K562 (cell line): ENCODE data around the gene CACNG1. TPM values are rescaled to one million over a fixed set of nuclear protein-coding genes. Genes with fewer than 3 reads are reported as not detected.

Experiments used
- ATAC-seq: fragments of 200-7000 bp; cut with Tn5 transposase; 3 replicates; pipeline ENCODE4 v1.9.1; 2020; ENCODE audit warnings: moderate library complexity
- BruUV-seq: library from RNA; stranded (reverse); fragments of 400-500 nt; replicated peaks from 2 replicates; lab custom pipeline; 2021; lab: Mats Ljungman, UMichigan
- CTCF ChIA-PET: fragments of 300-600 bp; formaldehyde crosslinking; extraction: SDS; loops from one replicate; lab custom pipeline; 2021; ENCODE audit warnings: low intra/inter-chr PET ratio; lab: Yijun Ruan, JAX
- POLR2A ChIA-PET: fragments of 300-600, 350-650 bp; sonication (Branson Sonifier 250); formaldehyde crosslinking; extraction: SDS; loops from one replicate; lab custom pipeline; 2021; ENCODE audit warnings: antibody characterized with exemption, inconsistent platforms; lab: Yijun Ruan, JAX
- DNase-seq, 4 experiments: peaks; one replicate each; pipeline versions ENCODE4 v3.0.0 to v3.0.0-alpha.2; 2011 to 2018; ENCODE audit warnings: low spot score in 3 of 4, mixed read lengths in 3 of 4; ENCODE audit errors: extremely low read depth in 1 of 4
- FAIRE-seq: peaks from 2 replicates; lab custom pipeline; 2011; peaks lifted over from hg19 to GRCh38; lab: Jason Lieb, UNC
- H2AFZ ChIP-seq: 2 replicates; pipeline ENCODE4 v1.6.0; 2011; ENCODE audit warnings: low read depth, low read length, control low read depth, inconsistent platforms
- H3K27ac ChIP-seq: fragments of 200-600 bp; 3 replicates; pipeline ENCODE4 v1.8.0; 2011; ENCODE audit warnings: low read depth, mild to moderate bottlenecking, control low read depth, inconsistent platforms, low read length, moderate library complexity, mixed read lengths; ENCODE audit errors: extremely low read depth
- H3K27me3 ChIP-seq, 2 experiments: fragments of 300-600 bp in 1 of 2; 2 replicates in 1 of 2; 3 replicates in 1 of 2; pipeline versions ENCODE4 v1.6.0 to v1.8.0; 2011; ENCODE audit warnings: inconsistent platforms in 2 of 2, low read length in 2 of 2, mild to moderate bottlenecking in 1 of 2, mixed read lengths in 1 of 2, moderate library complexity in 1 of 2; ENCODE audit not compliant: control insufficient read depth in 2 of 2, insufficient read depth in 2 of 2
- H3K36me3 ChIP-seq: fragments of 300-600 bp; 3 replicates; pipeline ENCODE4 v1.8.0; 2011; ENCODE audit warnings: mild to moderate bottlenecking, low read length, inconsistent platforms; ENCODE audit not compliant: control insufficient read depth, insufficient read depth
- H3K4me1 ChIP-seq, 2 experiments: fragments of 200-600 bp in 1 of 2; replicated peaks in 1 of 2; 2 replicates in 1 of 2; 3 replicates in 1 of 2; pipeline versions ENCODE4 v1.5.1 to v1.8.0; 2011; ENCODE audit warnings: inconsistent platforms in 2 of 2, low read length in 2 of 2, mild to moderate bottlenecking in 1 of 2, mixed read lengths in 1 of 2, moderate library complexity in 1 of 2; ENCODE audit not compliant: control insufficient read depth in 2 of 2, insufficient read depth in 2 of 2
- H3K4me2 ChIP-seq: 2 replicates; pipeline ENCODE4 v1.6.1; 2011; ENCODE audit warnings: low read length, control low read depth, inconsistent platforms, mixed read lengths; ENCODE audit not compliant: insufficient read depth
- H3K4me3 ChIP-seq: fragments of 200-600 bp; sonication (generic), shearing (Covaris generic); 2 replicates; pipeline ENCODE4 v1.5.1; 2016; ENCODE audit warnings: control low read depth, inconsistent platforms
- H3K79me2 ChIP-seq: fragments of 200-600 bp; 3 replicates; pipeline ENCODE4 v1.8.0; 2011; ENCODE audit warnings: low read length, inconsistent platforms; ENCODE audit not compliant: control insufficient read depth, insufficient read depth
- H3K9ac ChIP-seq, 2 experiments: 2 replicates each; pipeline versions ENCODE4 v1.6.0 to v1.6.1; 2011; ENCODE audit warnings: low read depth in 2 of 2, low read length in 2 of 2, control low read depth in 1 of 2, inconsistent platforms in 1 of 2, mild to moderate bottlenecking in 1 of 2, mixed read lengths in 1 of 2; ENCODE audit not compliant: insufficient read depth in 1 of 2
- H3K9me1 ChIP-seq: one replicate; pipeline ENCODE4 v1.6.0; 2011; ENCODE audit warnings: inconsistent platforms, mild to moderate bottlenecking, low read length, moderate library complexity; ENCODE audit not compliant: control insufficient read depth, insufficient read depth
- H3K9me3 ChIP-seq: replicated peaks from 2 replicates; pipeline ENCODE4 v1.5.1; 2011; ENCODE audit warnings: low read depth, low read length, inconsistent platforms; ENCODE audit not compliant: control insufficient read depth, insufficient read depth
- H4K20me1 ChIP-seq: replicated peaks from 2 replicates; pipeline ENCODE4 v1.6.1; 2011; ENCODE audit warnings: low read length, inconsistent platforms, mixed read lengths; ENCODE audit not compliant: control insufficient read depth, insufficient read depth
- CTCF ChIP-seq, 3 experiments: IDR thresholded peaks in 2 of 3; conservative IDR thresholded peaks in 1 of 3; 2 replicates each; pipeline ENCODE4 v1.5.1; 2011 to 2012; ENCODE audit warnings: low read length in 3 of 3, mild to moderate bottlenecking in 3 of 3, control low read depth in 2 of 3, improper control_type of control experiment in 1 of 3, inconsistent platforms in 1 of 3, low read depth in 1 of 3, mixed read lengths in 1 of 3, moderate library complexity in 1 of 3; ENCODE audit not compliant: insufficient read depth in 2 of 3
- CTCFL ChIP-seq: IDR thresholded peaks from 2 replicates; pipeline ENCODE4 v1.6.1; 2011; ENCODE audit warnings: borderline replicate concordance, low read depth, mild to moderate bottlenecking, moderate library complexity, low read length; ENCODE audit not compliant: insufficient read depth, poor library complexity, severe bottlenecking
- PCBP1 ChIP-seq: fragments of 200-400 bp; formaldehyde crosslinking; IDR thresholded peaks from 2 replicates; pipeline ENCODE4 v1.6.1; 2018; ENCODE audit warnings: mild to moderate bottlenecking, low read depth, low read length; ENCODE audit not compliant: poor library complexity, severe bottlenecking
- RAD21 ChIP-seq, 2 experiments: fragments of 250-450 bp in 1 of 2; fragments of 450-650 bp in 1 of 2; sonication (Bioruptor Pico) in 1 of 2; formaldehyde crosslinking in 1 of 2; IDR thresholded peaks in 1 of 2; conservative IDR thresholded peaks in 1 of 2; 2 replicates each; pipeline versions ENCODE4 v1.4.0 to v1.8.0; 2020 to 2022; ENCODE audit warnings: mild to moderate bottlenecking in 2 of 2, moderate library complexity in 1 of 2
- STAT6 ChIP-seq: sonication (generic); formaldehyde crosslinking; IDR thresholded peaks from 2 replicates; pipeline ENCODE4 v1.8.1; 2023; ENCODE audit warnings: mild to moderate bottlenecking, missing genetic modification reagents
- TARDBP ChIP-seq: fragments of 450-650 bp; IDR thresholded peaks from 2 replicates; pipeline ENCODE4 v1.6.1; 2016
- ZBTB34 ChIP-seq: fragments of 250-450 bp; sonication (Bioruptor Pico); IDR thresholded peaks from 2 replicates; pipeline ENCODE4 v1.8.0; 2021; ENCODE audit warnings: mild to moderate bottlenecking, moderate library complexity
- WGBS: fragments of 100-300 bp; shearing (Covaris generic); methylation state at CpG from one replicate; pipeline ENCODE4 v1.1.6; 2016; ENCODE audit warnings: low coverage, mixed read lengths; ENCODE audit not compliant: insufficient coverage; ENCODE audit errors: missing lambda C conversion rate; 5-methylcytosine and 5-hydroxymethylcytosine counted together
- in situ Hi-C: fragments of 300-500 bp; cut with MboI; formaldehyde crosslinking; loops from 4 replicates; pipeline ENCODE4 v1.15.0; 2018; ENCODE audit warnings: inconsistent platforms, mixed read lengths
- intact Hi-C: fragments of 100-400 bp; cut with micrococcal nuclease; formaldehyde crosslinking; loops from 2 replicates; pipeline ENCODE4 v1.14.2; 2022
- polyA plus RNA-seq, 8 experiments: library from polyadenylated mRNA; depleted of rRNA in 4 of 8; stranded (reverse) in 5 of 8; unstranded in 3 of 8; fragments of >200 nt; fragmentation: Nextera tagmentation in 2 of 8; fragmentation: Illumina TruSeq in 1 of 8; extraction: Ambion mirVana in 2 of 8; extraction: Trizol in 1 of 8; gene quantifications; 2 replicates each; pipeline versions ENCODE4 v1.2.1 to v1.2.3, GENCODE V29; 2011 to 2014; ENCODE audit warnings: inconsistent platforms in 1 of 8, missing spikeins in 1 of 8
- total RNA-seq, 7 experiments: library from RNA; depleted of rRNA in 6 of 7; stranded (reverse); fragments of >200 nt in 6 of 7; fragmentation: Illumina TruSeq in 2 of 7; extraction: Trizol in 2 of 7; gene quantifications; 2 replicates each; pipeline versions ENCODE4 v1.2.1 to v1.2.3, GENCODE V29; 2011 to 2021; ENCODE audit warnings: low replicate concordance in 1 of 7

CACNG1 gene
- total and polyA plus RNA-seq, 9 of the 15 experiments (the other 6 are each of a cell fraction or from before 2014, with no cell fraction given): not detected

GRCh38 chr17:67016039-67016762, 28.2 kb upstream of the CACNG1 start:
- H3K4me2 ChIP-seq: no peak overlapping the region
- no peaks in the 10 kb centered on the region; a peak in 1 of 5 replicates for H3K4me1 ChIP-seq
- POLR2A ChIA-PET: no interaction called here
- intact Hi-C loops (loop anchor here (5.0 kb wide), 1 partner anchor 141 kb away; no protein-coding TSS in a partner anchor), in situ Hi-C loops (no loop called here)
- DNase-seq (peak in 3 of 4 experiments; percentile 34 to 39 (median 35)), FAIRE-seq (no peak), ATAC-seq (peak; percentile 82)
- H3K27ac ChIP-seq: no peak overlapping the region
- H2AFZ ChIP-seq: no peak overlapping the region
- CTCF ChIA-PET: no interaction called here
- TF ChIP-seq STAT6: no peak
- TF ChIP-seq TARDBP: no peak
- TF ChIP-seq ZBTB34 (CRISPR knock-in tag): no peak
- TF ChIP-seq CTCF (IDR thresholded peaks at IDR 0.05 in 2 of 3, conservative IDR thresholded peaks at IDR 0.05 in 1 of 3; ENCODE audit: insufficient read depth in 2 of 3, low read depth in 1 of 3, low read length in 3 of 3): peak; percentile 48 to 83 (median 59); a peak in 5 of 6 replicates
- no peak for TF ChIP-seq PCBP1
- TF ChIP-seq RAD21 (CRISPR knock-in tag; conservative IDR thresholded peaks at IDR 0.05 in 1 of 2, IDR thresholded peaks at IDR 0.05 in 1 of 2): peak in 1 of 2 experiments; percentile 47; a peak in 2 of 4 replicates
- peak; percentile 42 for TF ChIP-seq CTCFL
- H3K4me3 ChIP-seq: no peak overlapping the region
- no peak overlapping the region for H3K9ac ChIP-seq
- H3K79me2 ChIP-seq: no peaks in the 10 kb centered on the region
- H4K20me1 ChIP-seq: 0 out of 2 replicates have a peak, but pooled peaks cover 3% of the 10 kb centered on the region
- no TSS peak for BruUV-seq
- H3K9me3 ChIP-seq: no peaks in the 10 kb centered on the region
- H3K36me3 ChIP-seq: no peaks in the 10 kb centered on the region
- peaks cover 50 to 97% of the 10 kb centered on the region in 2 experiments for H3K27me3 ChIP-seq
- no peaks in the 10 kb centered on the region for H3K9me1 ChIP-seq
- WGBS: 5% methylated on average over 15 of the region's 17 CpGs
